GM19099 (cell line): ENCODE measurements around the gene SNPH.

ENCODE experiments used
- POLR2A ChIP-seq: IDR thresholded peaks from 3 replicates; pipeline ENCODE4 v1.6.1; 2011; ENCODE audit warnings: low read depth; ENCODE audit not compliant: insufficient read length; ENCODE audit errors: extremely low read depth

The SNPH gene

GRCh38 chr20:1309439-1309847 is 43.3 kb downstream of the SNPH start:
- TF ChIP-seq POLR2A, result no peak

DNA sequence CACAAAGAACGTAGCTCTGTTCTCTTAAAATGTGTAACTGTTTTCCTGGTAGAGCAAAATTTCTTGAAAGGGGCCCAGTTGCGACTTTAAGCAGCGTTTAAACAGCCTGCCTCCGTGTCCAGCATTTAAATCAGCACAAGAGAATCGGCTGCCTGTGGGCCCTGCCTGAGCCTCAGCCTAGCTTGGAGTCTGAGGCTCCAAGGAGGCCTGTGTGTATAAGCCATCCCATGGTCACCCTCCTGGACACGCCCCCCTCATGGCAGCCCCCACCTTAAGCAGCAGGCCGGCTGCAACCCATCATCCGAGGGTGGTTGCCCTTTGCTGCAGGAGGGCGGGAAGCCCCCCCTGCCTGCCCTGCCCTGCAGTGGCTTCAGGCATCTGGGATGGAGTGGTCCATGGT is 44.0 kb downstream of the SNPH start:
- no peak for TF ChIP-seq POLR2A

DNA sequence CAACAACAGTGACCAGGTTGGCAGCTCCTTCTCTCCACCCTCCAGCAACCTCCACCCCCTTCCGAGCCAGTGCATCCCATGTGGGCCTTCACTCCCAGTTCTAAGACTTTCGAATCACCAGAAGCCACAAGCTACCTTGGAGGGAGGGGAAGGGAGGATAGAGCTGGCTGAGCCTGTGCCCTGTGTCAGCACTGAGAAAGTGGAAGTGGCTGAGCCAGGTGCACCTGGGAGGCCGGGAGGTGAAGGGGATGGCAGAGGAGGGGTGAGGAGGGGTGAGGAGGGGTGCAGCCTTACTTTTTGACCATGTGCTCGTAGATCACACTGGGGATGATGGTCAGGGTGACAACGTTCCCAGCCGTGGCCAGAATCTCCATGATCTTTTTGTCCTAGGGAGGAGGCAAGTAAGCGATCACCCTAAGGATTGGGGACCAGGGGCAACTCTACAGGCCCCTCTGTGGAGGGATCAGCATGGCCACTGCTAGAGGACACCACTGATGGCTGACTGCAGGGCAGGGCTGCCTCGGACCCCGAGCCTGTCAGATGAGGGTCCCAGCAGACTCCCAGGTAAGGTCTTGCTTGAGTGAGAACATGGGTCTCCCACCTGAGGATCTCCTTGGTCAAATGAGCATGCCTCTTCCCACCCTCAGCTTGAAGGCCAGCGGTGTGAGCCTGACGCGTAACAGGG is 44.6 kb downstream of the SNPH start:
- no peak for TF ChIP-seq POLR2A

- TF ChIP-seq POLR2A, result no peak
Measured at GRCh38 chr20:1312308-1312707, 46.2 kb downstream of the SNPH start.

GRCh38 chr20:1312904-1313235 is 46.8 kb downstream of the SNPH start:
- no peak for TF ChIP-seq POLR2A

- TF ChIP-seq POLR2A, result no peak
Measured at GRCh38 chr20:1313236-1313964, 47.3 kb downstream of the SNPH start.

- no peak for TF ChIP-seq POLR2A
Measured at GRCh38 chr20:1315804-1316203, 49.7 kb downstream of the SNPH start.

DNA sequence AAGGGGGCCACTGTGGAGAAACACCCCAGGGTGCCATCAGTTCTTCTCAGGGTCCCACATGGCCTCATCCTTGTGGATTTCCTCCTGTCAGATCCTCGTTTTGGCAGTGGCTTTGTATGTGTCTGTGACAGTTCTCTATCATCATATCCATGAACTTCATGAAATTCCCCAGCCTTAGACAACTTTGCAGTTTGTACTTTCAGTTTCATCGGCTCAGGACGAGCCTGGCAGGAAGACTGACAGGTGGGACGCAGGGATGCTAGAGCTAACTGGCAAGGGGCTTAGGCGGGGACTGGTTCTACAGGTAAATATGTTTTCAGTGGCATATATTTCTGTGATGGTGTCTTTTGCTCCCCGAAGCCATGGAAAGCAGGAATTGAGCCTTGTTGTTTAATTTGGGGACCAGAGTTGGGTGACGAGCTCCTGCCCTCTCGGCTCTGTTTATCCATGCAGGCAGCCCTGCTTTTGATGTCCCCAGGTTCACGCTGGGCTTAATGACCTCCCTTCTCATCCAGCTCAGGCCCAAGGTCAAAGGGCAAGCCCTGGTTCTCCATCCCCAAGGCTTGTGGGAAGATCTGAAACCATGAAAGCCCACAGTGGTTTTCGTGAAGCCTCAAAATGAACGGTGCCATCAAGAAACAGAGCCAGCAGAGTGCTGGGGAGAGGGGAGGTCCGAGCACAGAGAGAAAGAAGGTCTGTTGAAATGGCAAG is 51.6 kb downstream of the SNPH start:
- TF ChIP-seq POLR2A, result no peak

DNA sequence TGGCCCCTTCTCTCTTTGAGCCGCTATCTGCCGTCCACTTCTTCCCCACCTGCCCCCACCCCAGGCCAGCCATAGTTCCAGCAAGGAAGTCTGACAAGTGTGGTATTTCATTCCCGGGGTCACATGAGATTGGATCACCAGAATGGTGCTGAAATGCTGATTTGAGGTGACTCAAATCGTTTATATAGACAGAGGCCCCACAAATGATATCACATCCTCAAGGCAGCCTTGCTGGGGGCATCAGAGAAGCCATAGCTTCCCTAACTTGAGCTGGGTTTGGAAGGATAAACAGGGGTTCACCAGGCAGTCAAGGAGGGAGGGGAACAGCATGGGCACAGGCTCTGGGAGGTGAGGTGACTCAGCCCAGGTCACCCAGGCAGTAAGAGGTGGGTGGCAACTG is 53.0 kb downstream of the SNPH start:
- TF ChIP-seq POLR2A, result no peak

- TF ChIP-seq POLR2A, result no peak
Measured at GRCh38 chr20:1319462-1319861, 53.4 kb downstream of the SNPH start.

DNA sequence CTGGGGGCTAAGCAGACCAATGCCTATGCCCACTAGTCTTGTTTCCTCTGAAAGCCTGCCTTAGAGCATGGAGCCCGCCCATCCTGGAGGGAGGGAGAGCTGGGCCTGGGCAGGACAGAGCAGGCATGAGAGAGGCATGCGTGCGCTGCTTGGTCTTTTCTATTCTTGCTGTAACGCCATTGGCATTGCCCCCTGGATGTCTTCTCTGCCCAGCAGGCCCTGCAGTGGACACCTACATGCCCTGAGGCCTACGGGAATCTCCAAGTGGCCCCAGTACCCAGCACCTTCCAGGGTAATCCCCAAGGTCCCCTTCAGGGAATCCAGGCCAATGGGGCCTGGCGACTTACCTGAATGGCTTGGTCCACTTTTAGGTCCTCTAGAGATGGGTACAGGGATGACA is 53.9 kb downstream of the SNPH start:
- TF ChIP-seq POLR2A, result no peak

DNA sequence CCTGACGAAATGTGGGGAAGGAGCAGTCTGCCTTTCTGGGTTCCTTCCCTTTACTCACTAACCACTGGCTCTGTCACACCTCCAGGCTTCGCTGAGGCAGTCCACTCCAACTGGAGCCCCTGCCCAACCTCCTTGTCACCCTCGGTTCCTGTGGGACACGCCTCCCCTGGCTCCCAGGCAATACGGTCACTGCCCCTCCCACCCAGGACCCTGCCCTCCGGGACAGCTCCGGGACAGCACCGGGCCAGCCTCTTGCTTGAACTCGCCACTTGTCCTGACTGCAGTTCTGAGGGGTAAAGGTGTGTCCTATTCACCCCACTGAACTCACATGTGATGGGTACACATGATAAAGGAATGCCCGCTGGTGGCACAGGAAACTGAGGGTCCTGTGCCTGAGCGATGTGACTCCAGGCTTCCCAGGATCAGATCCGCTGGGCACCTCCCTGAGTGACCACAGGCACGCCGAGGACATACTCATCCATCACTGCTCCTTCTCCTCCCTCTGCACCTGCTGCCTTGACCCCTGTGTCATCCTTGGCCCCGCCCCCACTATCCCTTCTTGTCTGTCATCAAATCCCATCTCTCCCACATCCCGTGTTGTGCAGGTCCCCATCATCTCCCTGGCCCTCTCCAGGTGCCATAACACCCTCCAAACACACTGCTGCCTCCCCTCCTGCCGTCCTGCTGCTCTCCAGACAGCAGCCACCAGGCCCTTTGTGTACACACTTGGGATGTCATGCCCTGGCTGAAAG is 55.0 kb downstream of the SNPH start:
- TF ChIP-seq POLR2A, result no peak

GRCh38 chr20:1321654-1321939 is 55.5 kb downstream of the SNPH start:
- no peak for TF ChIP-seq POLR2A

DNA sequence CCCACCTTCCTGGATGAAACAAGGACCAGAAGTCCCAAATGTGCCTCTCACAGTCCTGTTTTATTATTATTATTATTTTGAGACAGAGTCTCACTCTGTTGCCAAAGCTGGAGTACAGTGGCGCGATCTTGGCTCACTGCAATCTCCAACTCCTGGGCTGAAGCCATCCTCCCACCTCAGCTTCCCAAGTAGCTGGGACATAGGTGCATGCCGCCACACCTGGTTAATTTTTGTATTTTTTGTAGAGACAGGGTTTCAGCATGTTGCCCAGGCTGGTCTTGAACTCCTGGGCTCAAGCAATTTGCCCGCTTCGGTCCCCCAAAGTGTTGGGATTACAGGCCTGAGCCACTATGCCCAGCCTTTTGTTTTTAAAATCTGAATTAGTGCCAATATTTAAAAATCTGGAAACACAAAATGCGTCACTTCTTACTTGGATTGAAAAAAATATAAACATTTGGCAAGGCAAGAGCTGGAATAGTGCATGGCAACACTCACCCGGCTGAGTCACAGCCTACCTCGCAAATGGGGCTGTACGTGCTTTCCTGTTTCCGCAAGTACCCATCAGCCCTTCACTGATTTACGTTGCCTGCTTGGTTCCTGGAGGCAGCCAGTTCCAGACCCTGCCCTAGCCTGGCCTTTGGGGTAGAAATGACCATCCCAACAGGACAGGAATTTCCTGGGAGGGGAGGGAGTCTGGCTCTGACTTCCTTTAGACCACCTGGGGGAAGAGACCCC is 56.6 kb downstream of the SNPH start:
- no peak for TF ChIP-seq POLR2A

- no peak for TF ChIP-seq POLR2A
Measured at GRCh38 chr20:1323256-1323655, 57.2 kb downstream of the SNPH start.
